ENCODE data around the gene GNG7. TPM values are rescaled to one million over a fixed set of nuclear protein-coding genes. Genes with fewer than 3 reads are reported as not detected.

The GNG7 gene
- total RNA-seq, 6 experiments from 2014 or later = 1.3 to 3.7 (median 2.3) TPM

GRCh38 chr19:2717638-2718541 lies 15.4 kb upstream of the GNG7 start:
- no peak for DNase-seq
- H3K9me3 ChIP-seq = no peaks in the 10 kb centered on the region
- intact Hi-C loops (cut with DNase I) = no loop called here

GRCh38 chr19:2716722-2717637 lies 14.5 kb upstream of the GNG7 start:
- Histone ChIP-seq H3K4me1 (no peaks in the 10 kb centered on the region), H3K36me3 (no peaks in the 10 kb centered on the region), H3K9me3 (no peaks in the 10 kb centered on the region), H3K4me3 (no peak overlapping the region), H3K27ac (no peak overlapping the region), H3K27me3 (peaks cover 0 to 8% of the 10 kb centered on the region in 2 donors)
- 82% methylated on average over 4 of the region's 51 CpGs for WGBS (ENCODE audit: insufficient coverage, low coverage, low lambda C conversion rate, missing lambda C conversion rate)
- intact Hi-C loops (cut with DNase I) = no loop called here
- no peak for ATAC-seq
- no peak for DNase-seq
- TF ChIP-seq POLR2A (IDR thresholded peaks at IDR 0.05) (no peak), CTCF (IDR thresholded peaks at IDR 0.05) (no peak)

More at GRCh38 chr19:2717638-2718541, 15.4 kb upstream of the GNG7 start:
- 84% methylated on average over 13 of the region's 52 CpGs for WGBS (ENCODE audit: insufficient coverage, low coverage, low lambda C conversion rate, missing lambda C conversion rate)
- H3K27me3 ChIP-seq = peaks cover 0 to 8% of the 10 kb centered on the region in 2 donors
- no peak overlapping the region for H3K4me3 ChIP-seq
- H3K4me1 ChIP-seq = no peaks in the 10 kb centered on the region
- ATAC-seq = no peak
- no peak for TF ChIP-seq CTCF (IDR thresholded peaks at IDR 0.05)
- TF ChIP-seq POLR2A (IDR thresholded peaks at IDR 0.05) = no peak
- H3K36me3 ChIP-seq = no peaks in the 10 kb centered on the region
- no peak overlapping the region for H3K27ac ChIP-seq

- ATAC-seq (no peak), DNase-seq (no peak)
- Histone ChIP-seq H3K27me3 (peaks cover 0 to 8% of the 10 kb centered on the region in 2 donors), H3K27ac (no peak overlapping the region), H3K9me3 (no peaks in the 10 kb centered on the region), H3K4me3 (no peak overlapping the region), H3K36me3 (no peaks in the 10 kb centered on the region), H3K4me1 (no peaks in the 10 kb centered on the region)
- TF ChIP-seq CTCF (IDR thresholded peaks at IDR 0.05) (no peak), POLR2A (IDR thresholded peaks at IDR 0.05) (no peak)
- 90% methylated on average over 8 of the region's 19 CpGs for WGBS (ENCODE audit: insufficient coverage, low coverage, low lambda C conversion rate, missing lambda C conversion rate)
- intact Hi-C loops (cut with DNase I) = no loop called here
These were observed 13.8 kb upstream of the GNG7 start for GRCh38 chr19:2716275-2716650.

- Histone ChIP-seq H3K4me3 (no peak overlapping the region), H3K27ac (no peak overlapping the region), H3K4me1 (no peaks in the 10 kb centered on the region), H3K36me3 (no peaks in the 10 kb centered on the region), H3K27me3 (peaks cover 0 to 7% of the 10 kb centered on the region in 2 donors), H3K9me3 (no peaks in the 10 kb centered on the region)
- no peak for TF ChIP-seq POLR2A (IDR thresholded peaks at IDR 0.05)
- TF ChIP-seq CTCF (IDR thresholded peaks at IDR 0.05) = no peak
- intact Hi-C loops (cut with DNase I) = no loop called here
- WGBS (ENCODE audit: insufficient coverage, low coverage, low lambda C conversion rate, missing lambda C conversion rate) = 60% methylated on average over 5 of the region's 12 CpGs
- no peak for ATAC-seq
- no peak for DNase-seq
These were observed 13.2 kb upstream of the GNG7 start for GRCh38 chr19:2715470-2716274.

All from right lobe of liver (tissue), 6 donors.